Esophagus muscularis mucosa (tissue), 4 donors: ENCODE results near the gene PRKCH. TPM values are rescaled to one million over a fixed set of nuclear protein-coding genes. Genes with fewer than 3 reads are reported as not detected.

Source experiments
- DNase-seq: peaks from one replicate; pipeline ENCODE4 v3.0.0-alpha.2; 2017; ENCODE audit errors: extremely low spot score
- H3K27ac ChIP-seq, 4 donors: fragments of 200-600 bp; sonication (generic); replicated peaks in 1 of 4; 1 replicate in 3 of 4; 2 replicates in 1 of 4; pipeline ENCODE4 v1.5.1; 2016 to 2019; ENCODE audit warnings: mild to moderate bottlenecking in 1 of 4
- H3K27me3 ChIP-seq, 4 donors: fragments of 200-600 bp; sonication (generic); one replicate each; pipeline versions ENCODE4 v1.5.1 to v1.6.0; 2016 to 2019
- H3K36me3 ChIP-seq, 4 donors: fragments of 200-600 bp; sonication (generic); one replicate each; pipeline ENCODE4 v1.5.1; 2016 to 2019
- H3K4me1 ChIP-seq, 4 donors: fragments of 200-600 bp; sonication (generic); one replicate each; pipeline ENCODE4 v1.5.1; 2016 to 2019
- H3K4me3 ChIP-seq, 4 donors: fragments of 200-600 bp; sonication (generic); 1 replicate in 2 of 4; 2 replicates in 2 of 4; pipeline ENCODE4 v1.5.1; 2016 to 2019; ENCODE audit warnings: mild to moderate bottlenecking in 4 of 4, moderate library complexity in 1 of 4
- H3K9me3 ChIP-seq, 4 donors: fragments of 200-600 bp; sonication (generic); 1 replicate in 3 of 4; 2 replicates in 1 of 4; pipeline ENCODE4 v1.5.1; 2016 to 2019
- CTCF ChIP-seq, 3 experiments: fragments of 200-600 bp in 2 of 3; fragments of 450-650 bp in 1 of 3; sonication (generic) in 2 of 3; IDR thresholded peaks; one replicate each; pipeline ENCODE4 v1.5.1; 2017 to 2019; ENCODE audit warnings: antibody characterized with exemption in 3 of 3, mild to moderate bottlenecking in 2 of 3, moderate library complexity in 1 of 3
- EP300 ChIP-seq: sonication (generic); formaldehyde crosslinking; IDR thresholded peaks from one replicate; pipeline ENCODE4 v1.6.1; 2017; ENCODE audit warnings: antibody characterized with exemption
- POLR2A ChIP-seq: fragments of 450-650 bp; IDR thresholded peaks from one replicate; pipeline ENCODE4 v1.6.1; 2017; ENCODE audit warnings: antibody characterized with exemption, moderate library complexity, mild to moderate bottlenecking, low read depth
- POLR2AphosphoS5 ChIP-seq, 2 donors: sonication (generic); formaldehyde crosslinking; IDR thresholded peaks; one replicate each; pipeline ENCODE4 v1.6.1; 2017; ENCODE audit warnings: antibody characterized with exemption in 2 of 2
- WGBS: methylation state at CpG from one replicate; pipeline ENCODE4 v1.1.5; 2018; 5-methylcytosine and 5-hydroxymethylcytosine counted together
- intact Hi-C: fragments of 100-400 bp; cut with DNase I; formaldehyde crosslinking; loops from one replicate; pipeline ENCODE4 v1.15.1; 2023
- total RNA-seq, 4 donors: library from RNA; depleted of rRNA; stranded (reverse); fragments of >200 nt; gene quantifications; one replicate each; pipeline versions ENCODE4 v1.1.0 to v1.2.1, GENCODE V29; 2016

The PRKCH gene
- total RNA-seq, 4 donors from 2014 or later: 13.3 to 67.6 (median 32.2) TPM

GRCh38 chr14:61456720-61457119, 135.3 kb downstream of the PRKCH start:
- TF ChIP-seq POLR2A (no peak), POLR2AphosphoS5 (IDR thresholded peaks at IDR 0.05) (no peak), EP300 (no peak), CTCF (IDR thresholded peaks at IDR 0.05) (peak; percentile 80 to 88 (median 86))
- WGBS: 36% methylated on average over 12 of the region's 12 CpGs

GRCh38 chr14:61458766-61459165, 137.4 kb downstream of the PRKCH start:
- Histone ChIP-seq H3K27ac (no peak overlapping the region), H3K4me3 (no peak overlapping the region), H3K27me3 (no peaks in the 10 kb centered on the region), H3K9me3 (no peaks in the 10 kb centered on the region), H3K36me3 (peaks cover 0 to 27% (median 10%) of the 10 kb centered on the region in 4 donors), H3K4me1 (peaks cover 12 to 24% (median 16%) of the 10 kb centered on the region in 4 donors)
- peak; percentile 80 for DNase-seq
- no peak for TF ChIP-seq CTCF (IDR thresholded peaks at IDR 0.05)
- intact Hi-C loops: loop anchor here (10.0 kb wide), 1 partner anchor 666 kb away; no protein-coding TSS in a partner anchor

More at GRCh38 chr14:61456720-61457119, 135.3 kb downstream of the PRKCH start:
- no peaks in the 10 kb centered on the region for H3K27me3 ChIP-seq
- peaks cover 0 to 33% (median 10%) of the 10 kb centered on the region in 4 donors for H3K36me3 ChIP-seq
- H3K9me3 ChIP-seq: no peaks in the 10 kb centered on the region
- no peak overlapping the region for H3K27ac ChIP-seq
- intact Hi-C loops: loop anchor here (1.0 to 10.0 kb wide), 2 partner anchors 381 to 668 kb away; no protein-coding TSS in a partner anchor
- DNase-seq: peak; percentile 96
- H3K4me3 ChIP-seq: no peak overlapping the region
- H3K4me1 ChIP-seq: peaks cover 0 to 13% (median 10%) of the 10 kb centered on the region in 4 donors

- Histone ChIP-seq H3K36me3 (peaks cover 0 to 25% (median 10%) of the 10 kb centered on the region in 4 donors), H3K27me3 (no peaks in the 10 kb centered on the region), H3K4me3 (no peak overlapping the region), H3K27ac (no peak overlapping the region), H3K4me1 (peaks cover 10 to 20% (median 14%) of the 10 kb centered on the region in 4 donors), H3K9me3 (no peaks in the 10 kb centered on the region)
- peak; percentile 86 for DNase-seq
- 86% methylated on average over 6 of the region's 6 CpGs for WGBS
- intact Hi-C loops: loop anchor here (10.0 kb wide), 1 partner anchor 666 kb away; no protein-coding TSS in a partner anchor
- no peak for TF ChIP-seq CTCF (IDR thresholded peaks at IDR 0.05)
- TF ChIP-seq EP300: no peak
- no peak for TF ChIP-seq POLR2A
- no peak for TF ChIP-seq POLR2AphosphoS5 (IDR thresholded peaks at IDR 0.05)
Observed at GRCh38 chr14:61459229-61459628, 137.8 kb downstream of the PRKCH start.

- H3K27ac ChIP-seq: no peak overlapping the region
- 100% methylated on average over 1 of the region's 1 CpG for WGBS
- TF ChIP-seq POLR2A: no peak
- TF ChIP-seq CTCF (IDR thresholded peaks at IDR 0.05): no peak
- no peak for TF ChIP-seq POLR2AphosphoS5 (IDR thresholded peaks at IDR 0.05)
- TF ChIP-seq EP300: no peak
- no peak for DNase-seq
- intact Hi-C loops: loop anchor here (2.0 kb wide), 1 partner anchor 271 kb away; no protein-coding TSS in a partner anchor
- no peaks in the 10 kb centered on the region for H3K27me3 ChIP-seq
- H3K36me3 ChIP-seq: peaks cover 0 to 25% (median 10%) of the 10 kb centered on the region in 4 donors
- no peaks in the 10 kb centered on the region for H3K9me3 ChIP-seq
- H3K4me3 ChIP-seq: no peak overlapping the region
- H3K4me1 ChIP-seq: peaks cover 3 to 16% (median 12%) of the 10 kb centered on the region in 4 donors
Observed at GRCh38 chr14:61460063-61460462, 138.7 kb downstream of the PRKCH start.
